Keratinocyte (primary cell): Measurements from ENCODE around the gene EML1. TPM values are rescaled to one million over a fixed set of nuclear protein-coding genes. Genes with fewer than 3 reads are reported as not detected.

Experiments
- DNase-seq: peaks from one replicate; pipeline ENCODE4 v3.0.0-alpha.2; 2011; ENCODE audit warnings: low read depth, missing footprints, low spot score
- FAIRE-seq: peaks from 2 replicates; lab custom pipeline; 2011; peaks lifted over from hg19 to GRCh38; lab: Jason Lieb, UNC
- H2AFZ ChIP-seq: 2 replicates; pipeline ENCODE4 v1.6.0; 2012; ENCODE audit warnings: low read length, control low read depth, inconsistent platforms; ENCODE audit not compliant: control insufficient read depth
- H3K27ac ChIP-seq: 2 replicates; pipeline ENCODE4 v1.5.1; 2011; ENCODE audit warnings: low read length; ENCODE audit not compliant: control insufficient read depth, insufficient read depth
- H3K27me3 ChIP-seq: 3 replicates; pipeline ENCODE4 v1.6.0; 2011; ENCODE audit warnings: low read length; ENCODE audit not compliant: control insufficient read depth, insufficient read depth; ENCODE audit errors: extremely low read depth
- H3K36me3 ChIP-seq, 2 experiments: 2 replicates in 1 of 2; 3 replicates in 1 of 2; pipeline ENCODE4 v1.5.1; 2011; ENCODE audit warnings: low read length in 2 of 2, mild to moderate bottlenecking in 1 of 2; ENCODE audit not compliant: control insufficient read depth in 2 of 2, insufficient read depth in 2 of 2; ENCODE audit errors: extremely low read depth in 1 of 2
- H3K4me1 ChIP-seq: 3 replicates; pipeline ENCODE4 v1.5.1; 2011; ENCODE audit warnings: low read length; ENCODE audit not compliant: control insufficient read depth, insufficient read depth; ENCODE audit errors: extremely low read depth
- H3K4me2 ChIP-seq: 3 replicates; pipeline ENCODE4 v1.6.0; 2011; ENCODE audit warnings: low read depth, low read length; ENCODE audit not compliant: control insufficient read depth, insufficient read depth; ENCODE audit errors: extremely low read depth
- H3K4me3 ChIP-seq, 3 experiments: fragments of 200-600 bp in 1 of 3; sonication (generic) in 1 of 3; 2 replicates in 2 of 3; 3 replicates in 1 of 3; pipeline ENCODE4 v1.5.1; 2011 to 2016; ENCODE audit warnings: low read length in 3 of 3, mild to moderate bottlenecking in 3 of 3, control low read depth in 2 of 3, inconsistent platforms in 1 of 3, low read depth in 1 of 3, mixed read lengths in 1 of 3, mixed run types in 1 of 3, moderate library complexity in 1 of 3; ENCODE audit not compliant: control insufficient read depth in 2 of 3, insufficient read depth in 2 of 3; ENCODE audit errors: extremely low read depth in 1 of 3
- H3K79me2 ChIP-seq: 2 replicates; pipeline ENCODE4 v1.6.0; 2012; ENCODE audit warnings: low read length; ENCODE audit not compliant: control insufficient read depth, insufficient read depth
- H3K9ac ChIP-seq: 3 replicates; pipeline ENCODE4 v1.6.0; 2011; ENCODE audit warnings: low read length; ENCODE audit not compliant: control insufficient read depth, insufficient read depth; ENCODE audit errors: extremely low read depth
- H3K9me1 ChIP-seq: 3 replicates; pipeline ENCODE4 v1.6.0; 2011; ENCODE audit warnings: low read length; ENCODE audit not compliant: control insufficient read depth, insufficient read depth; ENCODE audit errors: extremely low read depth
- H3K9me3 ChIP-seq: 2 replicates; pipeline ENCODE4 v1.5.1; 2012; ENCODE audit warnings: low read depth, low read length; ENCODE audit not compliant: control insufficient read depth
- H4K20me1 ChIP-seq: 3 replicates; pipeline ENCODE4 v1.6.0; 2011; ENCODE audit warnings: low read length; ENCODE audit not compliant: control insufficient read depth, insufficient read depth; ENCODE audit errors: extremely low read depth
- EZH2 ChIP-seq: IDR thresholded peaks from one replicate; pipeline ENCODE4 v1.6.1; 2012; ENCODE audit warnings: inconsistent platforms, mild to moderate bottlenecking, low read length, moderate library complexity
- dilution Hi-C: fragments of 300-500 bp; cut with MboI; formaldehyde crosslinking; loops from one replicate; pipeline ENCODE4 v1.7.0; 2020; ENCODE audit warnings: low sequenced_read_pairs; ENCODE audit not compliant: extremely low pct_ligation_motif_present
- polyA plus RNA-seq, 5 experiments: library from polyadenylated mRNA; depleted of rRNA in 3 of 5; stranded (reverse) in 3 of 5; stranded (forward) in 1 of 5; unstranded in 1 of 5; fragments of >200 nt; gene quantifications; 1 replicate in 1 of 5; 2 replicates in 3 of 5; 3 replicates in 1 of 5; pipeline versions ENCODE4 v1.2.1 to v1.2.3, GENCODE V29; 2011 to 2012; ENCODE audit warnings: missing spikeins in 2 of 5, low read depth in 1 of 5, low replicate concordance in 1 of 5
- TF ChIP-seq, protein P1 (sequence below), 3 experiments: IDR thresholded peaks in 1 of 3; conservative IDR thresholded peaks in 1 of 3; optimal IDR thresholded peaks in 1 of 3; 2 replicates in 2 of 3; 3 replicates in 1 of 3; pipeline versions ENCODE3 to v1.5.1; 2011; ENCODE audit warnings: low read length in 3 of 3, mild to moderate bottlenecking in 3 of 3, moderate library complexity in 2 of 3, control low read depth in 1 of 3, inconsistent platforms in 1 of 3; ENCODE audit not compliant: insufficient read depth in 2 of 3; ENCODE audit errors: extremely low read depth in 1 of 3

EML1 gene
- polyA plus RNA-seq, 1 donor (not counting 4 experiments of a cell fraction or from before 2014, with no cell fraction given): 0.84 TPM

DNA sequence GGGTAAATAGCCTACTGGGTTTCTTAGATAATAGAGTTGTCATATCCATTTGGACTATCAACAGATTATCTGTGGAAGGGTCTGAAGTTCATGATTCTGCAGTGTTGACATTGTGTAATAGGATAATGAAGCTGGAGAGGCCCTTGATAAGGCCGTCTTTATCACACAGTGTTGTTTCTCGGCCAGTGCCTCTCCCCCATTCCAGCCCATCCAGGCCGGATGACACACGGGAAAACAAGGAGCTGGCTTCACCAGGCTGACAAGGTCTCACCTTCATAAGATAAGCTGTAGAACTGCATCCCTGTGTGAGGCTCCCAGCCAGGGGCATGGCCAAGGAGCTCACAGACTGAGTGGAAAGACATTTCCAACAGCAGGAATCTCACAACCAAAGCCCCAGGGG lies 8.7 kb upstream of the EML1 start:
- Histone ChIP-seq H3K27me3 (peaks cover 8% of the 10 kb centered on the region), H3K4me3 (no peak overlapping the region), H3K9ac (no peak overlapping the region), H3K4me2 (no peak overlapping the region), H3K79me2 (no peaks in the 10 kb centered on the region), H3K4me1 (no peaks in the 10 kb centered on the region), H3K9me1 (no peaks in the 10 kb centered on the region), H3K9me3 (no peaks in the 10 kb centered on the region), H3K27ac (no peak overlapping the region), H4K20me1 (no peaks in the 10 kb centered on the region), H2AFZ (no peak overlapping the region), H3K36me3 (no peaks in the 10 kb centered on the region)
- TF ChIP-seq, protein P1, sequence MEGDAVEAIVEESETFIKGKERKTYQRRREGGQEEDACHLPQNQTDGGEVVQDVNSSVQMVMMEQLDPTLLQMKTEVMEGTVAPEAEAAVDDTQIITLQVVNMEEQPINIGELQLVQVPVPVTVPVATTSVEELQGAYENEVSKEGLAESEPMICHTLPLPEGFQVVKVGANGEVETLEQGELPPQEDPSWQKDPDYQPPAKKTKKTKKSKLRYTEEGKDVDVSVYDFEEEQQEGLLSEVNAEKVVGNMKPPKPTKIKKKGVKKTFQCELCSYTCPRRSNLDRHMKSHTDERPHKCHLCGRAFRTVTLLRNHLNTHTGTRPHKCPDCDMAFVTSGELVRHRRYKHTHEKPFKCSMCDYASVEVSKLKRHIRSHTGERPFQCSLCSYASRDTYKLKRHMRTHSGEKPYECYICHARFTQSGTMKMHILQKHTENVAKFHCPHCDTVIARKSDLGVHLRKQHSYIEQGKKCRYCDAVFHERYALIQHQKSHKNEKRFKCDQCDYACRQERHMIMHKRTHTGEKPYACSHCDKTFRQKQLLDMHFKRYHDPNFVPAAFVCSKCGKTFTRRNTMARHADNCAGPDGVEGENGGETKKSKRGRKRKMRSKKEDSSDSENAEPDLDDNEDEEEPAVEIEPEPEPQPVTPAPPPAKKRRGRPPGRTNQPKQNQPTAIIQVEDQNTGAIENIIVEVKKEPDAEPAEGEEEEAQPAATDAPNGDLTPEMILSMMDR (optimal IDR thresholded peaks at IDR 0.05 in 1 of 3, IDR thresholded peaks at IDR 0.05 in 1 of 3, conservative IDR thresholded peaks at IDR 0.05 in 1 of 3; ENCODE audit: extremely low read depth in 1 of 3, insufficient read depth in 2 of 3, low read length in 3 of 3): no peak
- no peak for TF ChIP-seq EZH2
- dilution Hi-C loops: no loop called here
- FAIRE-seq (no peak), DNase-seq (no peak)

DNA sequence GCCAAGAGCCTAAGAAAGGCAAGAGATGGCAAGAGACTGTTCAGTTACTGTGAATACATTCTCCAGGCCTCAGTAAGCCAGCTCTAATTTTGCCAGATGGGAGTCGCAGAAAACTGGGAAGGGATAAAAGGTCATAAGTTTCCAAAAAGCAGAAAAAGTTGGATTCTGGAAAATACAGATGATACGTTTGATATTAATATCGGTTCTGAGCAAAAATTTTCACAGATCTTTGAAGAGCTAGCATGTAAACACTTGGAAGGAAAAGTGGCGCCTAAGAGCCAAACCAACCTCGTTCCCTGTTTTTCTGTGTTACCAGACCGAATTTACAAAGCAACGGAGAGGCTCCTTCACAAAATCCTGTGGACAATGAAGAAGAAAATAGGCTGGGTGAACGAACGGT lies 7.8 kb upstream of the EML1 start:
- DNase-seq (no peak), FAIRE-seq (no peak)
- Histone ChIP-seq H4K20me1 (no peaks in the 10 kb centered on the region), H3K9ac (no peak overlapping the region), H3K9me3 (no peaks in the 10 kb centered on the region), H3K4me3 (no peak overlapping the region), H3K4me1 (no peaks in the 10 kb centered on the region), H3K79me2 (no peaks in the 10 kb centered on the region), H3K27ac (no peak overlapping the region), H3K27me3 (peaks cover 13% of the 10 kb centered on the region), H3K36me3 (no peaks in the 10 kb centered on the region), H3K4me2 (no peak overlapping the region), H3K9me1 (no peaks in the 10 kb centered on the region), H2AFZ (no peak overlapping the region)
- no peak for TF ChIP-seq EZH2
- TF ChIP-seq, protein P1 (optimal IDR thresholded peaks at IDR 0.05 in 1 of 3, IDR thresholded peaks at IDR 0.05 in 1 of 3, conservative IDR thresholded peaks at IDR 0.05 in 1 of 3; ENCODE audit: extremely low read depth in 1 of 3, insufficient read depth in 2 of 3, low read length in 3 of 3): no peak
- dilution Hi-C loops: no loop called here
